ENCODE data around the gene TPRKB.

DNA sequence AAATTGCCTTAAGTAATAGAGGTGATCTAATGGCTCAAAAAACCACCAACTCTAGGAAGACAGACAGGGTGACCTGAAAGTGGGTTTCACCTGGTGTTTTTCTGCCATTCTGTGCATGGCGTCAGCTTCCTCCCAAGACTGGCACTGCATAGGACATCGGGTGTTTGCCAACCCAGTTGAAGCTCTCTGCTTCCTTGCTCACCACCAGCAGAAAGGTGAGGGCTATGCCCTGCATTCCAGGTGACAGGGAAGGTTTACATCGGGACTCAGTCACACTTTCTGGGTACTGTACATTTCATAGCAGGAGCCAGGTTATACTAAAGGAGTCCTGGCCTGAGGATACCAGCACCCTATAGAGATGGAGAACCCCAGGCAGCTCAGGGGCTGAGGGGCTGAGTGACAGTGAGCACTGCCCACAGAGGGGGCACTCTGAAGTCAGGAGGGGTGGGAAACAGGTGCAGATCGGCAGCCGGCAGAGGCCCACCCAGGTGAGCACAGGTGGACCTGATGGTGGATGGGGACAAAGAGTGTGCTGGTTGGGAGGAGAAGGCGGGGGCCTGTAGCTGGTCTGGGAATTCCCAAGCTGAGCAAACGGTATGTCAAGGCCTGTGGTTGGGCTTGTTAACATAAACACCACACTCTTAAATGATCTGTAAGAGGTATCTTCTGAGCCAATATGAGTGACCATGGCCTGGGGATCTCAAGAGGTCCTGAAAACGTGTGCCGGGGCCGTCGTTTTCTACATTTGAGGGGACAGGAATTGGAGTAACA, 18.1 kb downstream of the TPRKB start:
- TF ChIP-seq POLR2A (IDR thresholded peaks at IDR 0.05): no peak
- TF ChIP-seq, protein P1, sequence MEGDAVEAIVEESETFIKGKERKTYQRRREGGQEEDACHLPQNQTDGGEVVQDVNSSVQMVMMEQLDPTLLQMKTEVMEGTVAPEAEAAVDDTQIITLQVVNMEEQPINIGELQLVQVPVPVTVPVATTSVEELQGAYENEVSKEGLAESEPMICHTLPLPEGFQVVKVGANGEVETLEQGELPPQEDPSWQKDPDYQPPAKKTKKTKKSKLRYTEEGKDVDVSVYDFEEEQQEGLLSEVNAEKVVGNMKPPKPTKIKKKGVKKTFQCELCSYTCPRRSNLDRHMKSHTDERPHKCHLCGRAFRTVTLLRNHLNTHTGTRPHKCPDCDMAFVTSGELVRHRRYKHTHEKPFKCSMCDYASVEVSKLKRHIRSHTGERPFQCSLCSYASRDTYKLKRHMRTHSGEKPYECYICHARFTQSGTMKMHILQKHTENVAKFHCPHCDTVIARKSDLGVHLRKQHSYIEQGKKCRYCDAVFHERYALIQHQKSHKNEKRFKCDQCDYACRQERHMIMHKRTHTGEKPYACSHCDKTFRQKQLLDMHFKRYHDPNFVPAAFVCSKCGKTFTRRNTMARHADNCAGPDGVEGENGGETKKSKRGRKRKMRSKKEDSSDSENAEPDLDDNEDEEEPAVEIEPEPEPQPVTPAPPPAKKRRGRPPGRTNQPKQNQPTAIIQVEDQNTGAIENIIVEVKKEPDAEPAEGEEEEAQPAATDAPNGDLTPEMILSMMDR (IDR thresholded peaks at IDR 0.05): no peak

All from prostate gland (tissue), 2 donors.